Neutrophil (primary cell): Measurements from ENCODE around the gene TYRO3.

Experiments
- H3K27ac ChIP-seq: fragments of 200-600 bp; sonication (generic); 2 replicates; pipeline ENCODE4 v1.5.1; 2016; ENCODE audit warnings: mild to moderate bottlenecking, moderate library complexity
- H3K27me3 ChIP-seq: fragments of 200-600 bp; sonication (generic); 2 replicates; pipeline ENCODE4 v1.6.0; 2016; ENCODE audit warnings: mild to moderate bottlenecking
- H3K36me3 ChIP-seq: fragments of 200-600 bp; sonication (generic); 2 replicates; pipeline ENCODE4 v1.5.1; 2017
- H3K4me1 ChIP-seq, 2 experiments: fragments of 200-600 bp in 1 of 2; sonication (generic) in 1 of 2; 1 replicate in 1 of 2; 2 replicates in 1 of 2; pipeline versions ENCODE4 v1.5.1 to v1.6.1; 2013 to 2016; ENCODE audit warnings: low read depth in 1 of 2, low read length in 1 of 2, mild to moderate bottlenecking in 1 of 2, moderate library complexity in 1 of 2; ENCODE audit not compliant: control insufficient read depth in 1 of 2, insufficient read depth in 1 of 2
- H3K4me3 ChIP-seq, 2 experiments: fragments of 200-600 bp in 1 of 2; sonication (generic) in 1 of 2; 1 replicate in 1 of 2; 2 replicates in 1 of 2; pipeline ENCODE4 v1.5.1; 2013 to 2016; ENCODE audit warnings: low read depth in 1 of 2, low read length in 1 of 2, mild to moderate bottlenecking in 1 of 2, moderate library complexity in 1 of 2
- H3K9me3 ChIP-seq: fragments of 200-600 bp; sonication (generic); 2 replicates; pipeline ENCODE4 v1.5.1; 2016
- TF ChIP-seq, protein P1 (sequence below): fragments of 200-600 bp; sonication (generic); IDR thresholded peaks from 2 replicates; pipeline ENCODE4 v1.5.1; 2016; ENCODE audit warnings: antibody characterized with exemption

The TYRO3 gene

DNA sequence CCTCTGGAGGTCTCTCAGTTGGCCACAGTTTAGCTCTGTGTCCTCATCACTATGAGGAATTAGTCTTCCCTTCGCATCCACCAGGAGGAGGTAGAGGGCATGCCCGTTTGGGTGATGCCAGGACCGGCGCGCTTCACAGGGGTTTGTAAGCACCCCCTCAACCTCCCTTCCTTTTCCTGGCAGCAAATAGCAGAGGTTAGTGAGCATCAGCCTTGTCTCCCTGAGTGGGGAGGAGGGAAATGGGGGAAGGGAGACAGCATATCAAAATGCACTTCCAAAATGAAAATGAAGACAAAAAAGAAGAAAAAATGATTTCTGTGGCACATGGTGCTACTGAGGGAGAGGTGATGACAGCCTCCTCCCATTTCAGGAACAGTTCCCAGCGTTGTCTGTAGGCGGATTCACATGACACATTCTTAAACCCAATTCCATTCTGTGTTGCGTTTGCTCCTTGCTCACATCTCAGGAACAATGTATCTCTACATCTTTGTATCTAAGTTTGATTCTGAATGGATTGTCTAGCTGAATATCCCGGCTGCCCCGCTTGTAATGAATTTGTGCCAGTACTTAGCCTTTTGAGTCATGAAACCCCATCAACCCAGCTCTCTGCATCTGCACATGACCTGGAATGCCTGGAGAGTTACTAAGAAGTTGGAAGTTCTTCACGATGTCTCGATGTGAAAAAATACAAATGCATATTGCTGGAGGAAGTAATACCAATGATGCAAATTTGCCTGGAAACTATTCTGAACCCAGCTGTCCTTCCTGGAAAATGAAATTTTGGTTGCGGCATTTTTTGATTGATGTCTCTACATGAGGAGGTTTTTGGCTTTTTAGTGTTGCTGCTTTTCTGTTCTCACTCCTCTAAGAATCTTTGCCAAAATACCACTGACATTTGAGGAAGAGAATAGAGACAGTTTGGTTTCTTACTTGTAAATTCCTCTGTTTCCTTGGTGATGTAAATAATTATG lies 45.2 kb downstream of the TYRO3 start:
- Histone ChIP-seq H3K4me1 (peaks cover 9 to 11% of the 10 kb centered on the region in 2 experiments), H3K27ac (no peak overlapping the region), H3K9me3 (no peaks in the 10 kb centered on the region), H3K27me3 (no peaks in the 10 kb centered on the region), H3K4me3 (peak overlapping the region in 1 of 2 experiments; percentile 17), H3K36me3 (no peaks in the 10 kb centered on the region)
- TF ChIP-seq, protein P1, sequence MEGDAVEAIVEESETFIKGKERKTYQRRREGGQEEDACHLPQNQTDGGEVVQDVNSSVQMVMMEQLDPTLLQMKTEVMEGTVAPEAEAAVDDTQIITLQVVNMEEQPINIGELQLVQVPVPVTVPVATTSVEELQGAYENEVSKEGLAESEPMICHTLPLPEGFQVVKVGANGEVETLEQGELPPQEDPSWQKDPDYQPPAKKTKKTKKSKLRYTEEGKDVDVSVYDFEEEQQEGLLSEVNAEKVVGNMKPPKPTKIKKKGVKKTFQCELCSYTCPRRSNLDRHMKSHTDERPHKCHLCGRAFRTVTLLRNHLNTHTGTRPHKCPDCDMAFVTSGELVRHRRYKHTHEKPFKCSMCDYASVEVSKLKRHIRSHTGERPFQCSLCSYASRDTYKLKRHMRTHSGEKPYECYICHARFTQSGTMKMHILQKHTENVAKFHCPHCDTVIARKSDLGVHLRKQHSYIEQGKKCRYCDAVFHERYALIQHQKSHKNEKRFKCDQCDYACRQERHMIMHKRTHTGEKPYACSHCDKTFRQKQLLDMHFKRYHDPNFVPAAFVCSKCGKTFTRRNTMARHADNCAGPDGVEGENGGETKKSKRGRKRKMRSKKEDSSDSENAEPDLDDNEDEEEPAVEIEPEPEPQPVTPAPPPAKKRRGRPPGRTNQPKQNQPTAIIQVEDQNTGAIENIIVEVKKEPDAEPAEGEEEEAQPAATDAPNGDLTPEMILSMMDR, result peak; percentile 33

DNA sequence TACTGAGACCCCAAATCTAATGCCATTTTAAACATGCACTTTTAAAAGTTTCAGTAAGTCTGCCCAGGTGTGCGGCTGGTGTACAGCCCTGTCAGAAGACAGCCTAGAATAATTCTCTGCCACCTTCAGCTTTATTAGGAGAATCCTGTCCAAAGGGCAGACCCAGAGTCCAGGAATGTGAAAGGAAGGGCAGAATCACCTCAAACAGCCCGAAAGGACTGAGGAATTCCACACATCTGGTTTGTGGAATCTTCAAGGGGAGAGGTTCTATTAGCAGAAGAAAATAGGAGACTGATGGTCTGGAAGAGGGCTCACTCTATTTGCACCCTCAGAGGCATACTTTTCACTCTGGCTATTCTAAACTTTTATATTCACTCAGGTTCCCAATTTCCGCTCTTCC lies 46.6 kb downstream of the TYRO3 start:
- H3K9me3 ChIP-seq, result no peaks in the 10 kb centered on the region
- peaks cover 9 to 11% of the 10 kb centered on the region in 2 experiments for H3K4me1 ChIP-seq
- no peak overlapping the region for H3K4me3 ChIP-seq
- H3K27ac ChIP-seq, result no peak overlapping the region
- TF ChIP-seq, protein P1, result no peak
- H3K36me3 ChIP-seq, result no peaks in the 10 kb centered on the region
- no peaks in the 10 kb centered on the region for H3K27me3 ChIP-seq

DNA sequence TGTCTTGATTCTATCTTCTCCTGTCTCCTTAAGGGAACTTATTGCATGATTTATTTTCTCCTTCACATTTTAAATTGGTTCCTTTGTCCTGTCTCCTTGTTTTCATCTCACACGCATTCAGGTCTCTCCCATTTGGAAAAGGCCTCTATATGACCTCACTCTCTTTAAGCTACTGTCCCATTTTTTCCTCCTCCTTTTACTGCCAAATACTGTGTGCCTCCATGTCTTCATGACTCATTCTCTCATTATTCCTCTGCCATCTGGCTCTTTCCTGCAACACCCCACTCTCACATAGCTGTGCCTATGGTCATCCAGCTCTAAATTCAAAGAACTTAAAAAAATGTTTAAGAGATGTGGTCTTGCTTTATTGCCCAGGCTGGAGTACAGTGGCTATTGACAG lies 48.0 kb downstream of the TYRO3 start:
- TF ChIP-seq, protein P1, result no peak
- no peaks in the 10 kb centered on the region for H3K9me3 ChIP-seq
- no peaks in the 10 kb centered on the region for H3K36me3 ChIP-seq
- H3K4me1 ChIP-seq, result peaks cover 9 to 11% of the 10 kb centered on the region in 2 experiments
- no peak overlapping the region for H3K4me3 ChIP-seq
- no peak overlapping the region for H3K27ac ChIP-seq
- no peaks in the 10 kb centered on the region for H3K27me3 ChIP-seq

- TF ChIP-seq, protein P1, result no peak
- H3K4me1 ChIP-seq, result peaks cover 6% of the 10 kb centered on the region in 2 experiments
- H3K36me3 ChIP-seq, result no peaks in the 10 kb centered on the region
- H3K4me3 ChIP-seq, result no peak overlapping the region
- no peaks in the 10 kb centered on the region for H3K27me3 ChIP-seq
- H3K27ac ChIP-seq, result no peak overlapping the region
- H3K9me3 ChIP-seq, result no peaks in the 10 kb centered on the region
These were observed 50.1 kb downstream of the TYRO3 start for GRCh38 chr15:41609123-41609522.

DNA sequence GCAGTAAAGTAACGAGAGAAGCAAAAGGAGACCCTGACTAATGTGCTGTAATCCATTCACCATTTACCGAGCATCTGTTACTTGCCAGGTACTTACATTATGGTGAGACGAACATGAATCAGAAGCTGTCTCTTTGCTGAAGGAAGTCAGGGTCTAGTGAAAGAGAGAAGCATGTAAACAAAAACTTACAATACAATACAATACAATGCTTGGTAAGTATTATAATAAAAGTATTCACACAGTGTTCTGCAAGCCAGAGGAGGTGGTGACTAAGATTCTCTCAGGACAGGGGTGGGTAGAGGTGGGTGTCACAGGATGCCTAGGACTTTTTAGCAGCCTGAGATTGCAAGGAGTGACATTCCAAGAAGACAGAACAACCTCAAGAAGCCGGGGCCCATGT lies 51.0 kb downstream of the TYRO3 start:
- no peak overlapping the region for H3K4me3 ChIP-seq
- TF ChIP-seq, protein P1, result no peak
- H3K27me3 ChIP-seq, result no peaks in the 10 kb centered on the region
- no peaks in the 10 kb centered on the region for H3K4me1 ChIP-seq
- no peaks in the 10 kb centered on the region for H3K9me3 ChIP-seq
- no peaks in the 10 kb centered on the region for H3K36me3 ChIP-seq
- no peak overlapping the region for H3K27ac ChIP-seq
